ENCODE data around the gene RFX3.

RFX3 gene

GRCh38 chr9:3474821-3475220 lies 51.0 kb downstream of the RFX3 start:
- Histone ChIP-seq H3K4me1 (ENCODE audit: low read depth, poor library complexity, severe bottlenecking) (peaks cover 39% of the 10 kb centered on the region), H3K4me2 (no peak overlapping the region), H3K9ac (no peak overlapping the region), H2AFZ (ENCODE audit: low read depth) (no peak overlapping the region), H3K4me3 (IDR thresholded peaks at IDR 0.05; ENCODE audit: insufficient read depth, low read depth, low read length) (no peak overlapping the region), H4K20me1 (ENCODE audit: insufficient read depth) (no peaks in the 10 kb centered on the region), H3K79me2 (ENCODE audit: insufficient read depth, low read depth) (no peaks in the 10 kb centered on the region), H3K27ac (no peak overlapping the region), H3K36me3 (ENCODE audit: insufficient read depth) (no peaks in the 10 kb centered on the region), H3K27me3 (ENCODE audit: insufficient read depth, low read depth) (no peaks in the 10 kb centered on the region)
- TF ChIP-seq CTCF (conservative IDR thresholded peaks at IDR 0.05; ENCODE audit: low read depth, low read length), result no peak

GRCh38 chr9:3473405-3473804 lies 52.4 kb downstream of the RFX3 start:
- no peak overlapping the region for H3K27ac ChIP-seq
- H3K4me2 ChIP-seq, result no peak overlapping the region
- no peaks in the 10 kb centered on the region for H4K20me1 ChIP-seq (ENCODE audit: insufficient read depth)
- TF ChIP-seq CTCF (conservative IDR thresholded peaks at IDR 0.05; ENCODE audit: low read depth, low read length), result no peak
- no peaks in the 10 kb centered on the region for H3K27me3 ChIP-seq (ENCODE audit: insufficient read depth, low read depth)
- H3K36me3 ChIP-seq (ENCODE audit: insufficient read depth), result no peaks in the 10 kb centered on the region
- H3K4me3 ChIP-seq (IDR thresholded peaks at IDR 0.05; ENCODE audit: insufficient read depth, low read depth, low read length), result no peak overlapping the region
- H3K9ac ChIP-seq, result no peak overlapping the region
- no peak overlapping the region for H2AFZ ChIP-seq (ENCODE audit: low read depth)
- H3K4me1 ChIP-seq (ENCODE audit: low read depth, poor library complexity, severe bottlenecking), result peaks cover 25% of the 10 kb centered on the region
- H3K79me2 ChIP-seq (ENCODE audit: insufficient read depth, low read depth), result no peaks in the 10 kb centered on the region

DNA sequence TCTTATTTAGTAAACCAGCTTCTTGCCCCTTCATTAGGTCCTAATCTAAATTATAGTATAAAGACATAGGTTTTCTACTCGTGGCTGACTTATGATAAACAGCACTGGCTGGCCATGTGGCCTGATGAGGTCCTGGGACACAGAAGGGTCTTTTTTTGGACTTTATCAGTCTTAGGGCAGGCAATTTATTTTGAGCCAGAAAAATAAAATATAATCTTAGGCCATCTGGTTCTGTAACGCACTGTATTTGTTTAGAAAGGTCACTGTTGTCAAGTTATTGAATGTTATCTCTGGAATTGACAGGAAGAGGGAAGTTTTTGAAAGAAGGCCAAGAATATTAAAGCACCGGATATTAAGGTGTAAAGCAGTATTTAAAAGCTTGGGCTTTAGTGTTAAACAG lies 53.9 kb downstream of the RFX3 start:
- Histone ChIP-seq H3K4me2 (no peak overlapping the region), H3K79me2 (ENCODE audit: insufficient read depth, low read depth) (no peaks in the 10 kb centered on the region), H3K27ac (no peak overlapping the region), H3K36me3 (ENCODE audit: insufficient read depth) (no peaks in the 10 kb centered on the region), H3K27me3 (ENCODE audit: insufficient read depth, low read depth) (no peaks in the 10 kb centered on the region), H3K9ac (no peak overlapping the region), H2AFZ (ENCODE audit: low read depth) (no peak overlapping the region), H3K4me3 (IDR thresholded peaks at IDR 0.05; ENCODE audit: insufficient read depth, low read depth, low read length) (no peak overlapping the region), H4K20me1 (ENCODE audit: insufficient read depth) (no peaks in the 10 kb centered on the region), H3K4me1 (ENCODE audit: low read depth, poor library complexity, severe bottlenecking) (peaks cover 15% of the 10 kb centered on the region)
- TF ChIP-seq CTCF (conservative IDR thresholded peaks at IDR 0.05; ENCODE audit: low read depth, low read length), result no peak

DNA sequence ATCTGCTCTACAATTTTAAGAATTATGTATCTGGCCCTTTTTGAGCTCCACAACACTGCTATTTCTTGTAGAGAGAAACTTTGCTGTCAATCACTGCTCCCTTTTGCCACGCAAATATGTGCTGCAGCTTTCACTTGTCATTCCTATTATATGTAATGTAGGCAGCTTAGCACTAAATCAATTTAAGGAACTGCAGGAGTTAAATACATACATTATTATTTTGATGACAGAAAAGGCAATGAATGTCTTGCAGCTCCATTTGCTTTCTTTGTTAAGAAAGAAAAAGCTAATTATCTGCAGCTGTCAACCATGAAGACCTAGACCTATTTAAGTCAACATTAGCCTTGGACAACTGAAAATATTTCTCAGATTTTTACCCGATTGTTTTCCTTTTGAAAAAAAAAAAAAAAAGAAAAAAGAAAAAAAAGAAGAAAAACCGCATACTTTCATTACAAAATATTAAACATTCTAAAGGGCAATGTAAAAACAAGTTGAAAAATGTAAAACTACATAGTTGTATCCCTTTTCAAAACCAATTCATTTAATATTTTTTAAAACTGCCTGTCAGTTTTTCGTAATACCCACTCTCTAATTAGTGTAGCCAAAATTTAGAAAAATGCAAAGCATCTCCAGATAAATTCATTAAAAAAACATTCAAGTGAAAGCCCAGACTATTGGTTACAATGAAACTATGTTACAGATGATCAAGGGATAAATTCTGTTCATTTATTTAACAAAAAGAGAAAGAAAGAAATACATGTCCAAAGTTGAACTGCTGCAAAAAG lies 57.2 kb downstream of the RFX3 start:
- H3K4me2 ChIP-seq, result no peak overlapping the region
- H3K79me2 ChIP-seq (ENCODE audit: insufficient read depth, low read depth), result no peaks in the 10 kb centered on the region

More for the DNA sequence above, 57.2 kb downstream of the RFX3 start:
- TF ChIP-seq CTCF (conservative IDR thresholded peaks at IDR 0.05; ENCODE audit: low read depth, low read length), result no peak
- H3K4me3 ChIP-seq (IDR thresholded peaks at IDR 0.05; ENCODE audit: insufficient read depth, low read depth, low read length), result no peak overlapping the region
- no peaks in the 10 kb centered on the region for H3K36me3 ChIP-seq (ENCODE audit: insufficient read depth)
- H3K4me1 ChIP-seq (ENCODE audit: low read depth, poor library complexity, severe bottlenecking), result peaks cover 5% of the 10 kb centered on the region
- H2AFZ ChIP-seq (ENCODE audit: low read depth), result no peak overlapping the region
- H3K27me3 ChIP-seq (ENCODE audit: insufficient read depth, low read depth), result no peaks in the 10 kb centered on the region
- no peak overlapping the region for H3K9ac ChIP-seq
- no peak overlapping the region for H3K27ac ChIP-seq
- no peaks in the 10 kb centered on the region for H4K20me1 ChIP-seq (ENCODE audit: insufficient read depth)

Data from KMS-11 (cell line).